K562 (cell line): ENCODE data around the gene AGBL1. TPM values are rescaled to one million over a fixed set of nuclear protein-coding genes. Genes with fewer than 3 reads are reported as not detected.

Source experiments
- ATAC-seq: fragments of 200-7000 bp; cut with Tn5 transposase; 3 replicates; pipeline ENCODE4 v1.9.1; 2020; ENCODE audit warnings: moderate library complexity
- BruUV-seq: library from RNA; stranded (reverse); fragments of 400-500 nt; replicated peaks from 2 replicates; lab custom pipeline; 2021; lab: Mats Ljungman, UMichigan
- CTCF ChIA-PET: fragments of 300-600 bp; formaldehyde crosslinking; extraction: SDS; loops from one replicate; lab custom pipeline; 2021; ENCODE audit warnings: low intra/inter-chr PET ratio; lab: Yijun Ruan, JAX
- POLR2A ChIA-PET: fragments of 300-600, 350-650 bp; sonication (Branson Sonifier 250); formaldehyde crosslinking; extraction: SDS; loops from one replicate; lab custom pipeline; 2021; ENCODE audit warnings: antibody characterized with exemption, inconsistent platforms; lab: Yijun Ruan, JAX
- DNase-seq, 4 experiments: peaks; one replicate each; pipeline versions ENCODE4 v3.0.0 to v3.0.0-alpha.2; 2011 to 2018; ENCODE audit warnings: low spot score in 3 of 4, mixed read lengths in 3 of 4; ENCODE audit errors: extremely low read depth in 1 of 4
- FAIRE-seq: peaks from 2 replicates; lab custom pipeline; 2011; peaks lifted over from hg19 to GRCh38; lab: Jason Lieb, UNC
- H2AFZ ChIP-seq: 2 replicates; pipeline ENCODE4 v1.6.0; 2011; ENCODE audit warnings: low read depth, low read length, control low read depth, inconsistent platforms
- H3K27ac ChIP-seq: fragments of 200-600 bp; 3 replicates; pipeline ENCODE4 v1.8.0; 2011; ENCODE audit warnings: low read depth, mild to moderate bottlenecking, control low read depth, inconsistent platforms, low read length, moderate library complexity, mixed read lengths; ENCODE audit errors: extremely low read depth
- H3K27me3 ChIP-seq, 2 experiments: fragments of 300-600 bp in 1 of 2; 2 replicates in 1 of 2; 3 replicates in 1 of 2; pipeline versions ENCODE4 v1.6.0 to v1.8.0; 2011; ENCODE audit warnings: inconsistent platforms in 2 of 2, low read length in 2 of 2, mild to moderate bottlenecking in 1 of 2, mixed read lengths in 1 of 2, moderate library complexity in 1 of 2; ENCODE audit not compliant: control insufficient read depth in 2 of 2, insufficient read depth in 2 of 2
- H3K36me3 ChIP-seq: fragments of 300-600 bp; 3 replicates; pipeline ENCODE4 v1.8.0; 2011; ENCODE audit warnings: mild to moderate bottlenecking, low read length, inconsistent platforms; ENCODE audit not compliant: control insufficient read depth, insufficient read depth
- H3K4me1 ChIP-seq, 2 experiments: fragments of 200-600 bp in 1 of 2; replicated peaks in 1 of 2; 2 replicates in 1 of 2; 3 replicates in 1 of 2; pipeline versions ENCODE4 v1.5.1 to v1.8.0; 2011; ENCODE audit warnings: inconsistent platforms in 2 of 2, low read length in 2 of 2, mild to moderate bottlenecking in 1 of 2, mixed read lengths in 1 of 2, moderate library complexity in 1 of 2; ENCODE audit not compliant: control insufficient read depth in 2 of 2, insufficient read depth in 2 of 2
- H3K4me2 ChIP-seq: 2 replicates; pipeline ENCODE4 v1.6.1; 2011; ENCODE audit warnings: low read length, control low read depth, inconsistent platforms, mixed read lengths; ENCODE audit not compliant: insufficient read depth
- H3K4me3 ChIP-seq: fragments of 200-600 bp; sonication (generic), shearing (Covaris generic); 2 replicates; pipeline ENCODE4 v1.5.1; 2016; ENCODE audit warnings: control low read depth, inconsistent platforms
- H3K79me2 ChIP-seq: fragments of 200-600 bp; 3 replicates; pipeline ENCODE4 v1.8.0; 2011; ENCODE audit warnings: low read length, inconsistent platforms; ENCODE audit not compliant: control insufficient read depth, insufficient read depth
- H3K9ac ChIP-seq, 2 experiments: 2 replicates each; pipeline versions ENCODE4 v1.6.0 to v1.6.1; 2011; ENCODE audit warnings: low read depth in 2 of 2, low read length in 2 of 2, control low read depth in 1 of 2, inconsistent platforms in 1 of 2, mild to moderate bottlenecking in 1 of 2, mixed read lengths in 1 of 2; ENCODE audit not compliant: insufficient read depth in 1 of 2
- H3K9me1 ChIP-seq: one replicate; pipeline ENCODE4 v1.6.0; 2011; ENCODE audit warnings: inconsistent platforms, mild to moderate bottlenecking, low read length, moderate library complexity; ENCODE audit not compliant: control insufficient read depth, insufficient read depth
- H3K9me3 ChIP-seq: replicated peaks from 2 replicates; pipeline ENCODE4 v1.5.1; 2011; ENCODE audit warnings: low read depth, low read length, inconsistent platforms; ENCODE audit not compliant: control insufficient read depth, insufficient read depth
- H4K20me1 ChIP-seq: replicated peaks from 2 replicates; pipeline ENCODE4 v1.6.1; 2011; ENCODE audit warnings: low read length, inconsistent platforms, mixed read lengths; ENCODE audit not compliant: control insufficient read depth, insufficient read depth
- BRF2 ChIP-seq: IDR thresholded peaks from 3 replicates; pipeline ENCODE4 v1.6.1; 2011; ENCODE audit warnings: borderline replicate concordance, mild to moderate bottlenecking; ENCODE audit not compliant: insufficient read length, insufficient read depth
- EZH2 ChIP-seq: IDR thresholded peaks from 2 replicates; pipeline ENCODE4 v1.6.1; 2012; ENCODE audit warnings: low read depth, mild to moderate bottlenecking, inconsistent platforms, low read length, borderline replicate concordance
- FIP1L1 ChIP-seq: fragments of 200-400 bp; formaldehyde crosslinking; IDR thresholded peaks from 2 replicates; pipeline ENCODE4 v1.6.1; 2018; ENCODE audit warnings: mild to moderate bottlenecking, low read depth, low read length; ENCODE audit not compliant: poor library complexity, severe bottlenecking
- HNRNPLL ChIP-seq: fragments of 200-400 bp; formaldehyde crosslinking; IDR thresholded peaks from 2 replicates; pipeline ENCODE4 v1.6.1; 2017; ENCODE audit warnings: low read length, low read depth, mild to moderate bottlenecking; ENCODE audit not compliant: poor library complexity, severe bottlenecking
- NR2F6 ChIP-seq: fragments of 450-650 bp; formaldehyde crosslinking; IDR thresholded peaks from 2 replicates; pipeline ENCODE4 v1.4.0; 2020; ENCODE audit warnings: mild to moderate bottlenecking
- RBM15 ChIP-seq: fragments of 200-400 bp; formaldehyde crosslinking; IDR thresholded peaks from 2 replicates; pipeline ENCODE4 v1.6.1; 2018; ENCODE audit warnings: mild to moderate bottlenecking, low read length, moderate library complexity; ENCODE audit not compliant: insufficient read depth
- SAFB2 ChIP-seq: fragments of 200-400 bp; formaldehyde crosslinking; IDR thresholded peaks from 2 replicates; pipeline ENCODE4 v1.6.1; 2018; ENCODE audit warnings: borderline replicate concordance, low read length, low read depth, moderate library complexity; ENCODE audit not compliant: severe bottlenecking
- STAT5A ChIP-seq: IDR thresholded peaks from 2 replicates; pipeline ENCODE4 v1.6.1; 2012; ENCODE audit warnings: low read length, inconsistent platforms, borderline replicate concordance
- ZBTB7A ChIP-seq: IDR thresholded peaks from 2 replicates; pipeline ENCODE4 v1.6.1; 2011; ENCODE audit warnings: low read depth, mild to moderate bottlenecking, low read length, moderate library complexity, borderline replicate concordance; ENCODE audit not compliant: control insufficient read depth
- ZNF140 ChIP-seq: fragments of 250-450 bp; sonication (Bioruptor Pico); IDR thresholded peaks from 2 replicates; pipeline ENCODE4 v1.8.0; 2021; ENCODE audit warnings: moderate library complexity, mild to moderate bottlenecking, inconsistent platforms
- ZNF280B ChIP-seq: fragments of 250-450 bp; sonication (Bioruptor Pico); IDR thresholded peaks from 2 replicates; pipeline ENCODE4 v1.5.1; 2021; ENCODE audit warnings: mild to moderate bottlenecking
- ZNF583 ChIP-seq: fragments of 250-450 bp; sonication (Bioruptor Pico); IDR thresholded peaks from 2 replicates; pipeline ENCODE4 v1.4.0; 2020
- ZNF780A ChIP-seq: fragments of 250-450 bp; sonication (Bioruptor Pico); IDR thresholded peaks from 2 replicates; pipeline ENCODE4 v1.5.0; 2021; ENCODE audit warnings: mild to moderate bottlenecking
- WGBS: fragments of 100-300 bp; shearing (Covaris generic); methylation state at CpG from one replicate; pipeline ENCODE4 v1.1.6; 2016; ENCODE audit warnings: low coverage, mixed read lengths; ENCODE audit not compliant: insufficient coverage; ENCODE audit errors: missing lambda C conversion rate; 5-methylcytosine and 5-hydroxymethylcytosine counted together
- in situ Hi-C: fragments of 300-500 bp; cut with MboI; formaldehyde crosslinking; loops from 4 replicates; pipeline ENCODE4 v1.15.0; 2018; ENCODE audit warnings: inconsistent platforms, mixed read lengths
- intact Hi-C: fragments of 100-400 bp; cut with micrococcal nuclease; formaldehyde crosslinking; loops from 2 replicates; pipeline ENCODE4 v1.14.2; 2022
- polyA plus RNA-seq, 8 experiments: library from polyadenylated mRNA; depleted of rRNA in 4 of 8; stranded (reverse) in 5 of 8; unstranded in 3 of 8; fragments of >200 nt; fragmentation: Nextera tagmentation in 2 of 8; fragmentation: Illumina TruSeq in 1 of 8; extraction: Ambion mirVana in 2 of 8; extraction: Trizol in 1 of 8; gene quantifications; 2 replicates each; pipeline versions ENCODE4 v1.2.1 to v1.2.3, GENCODE V29; 2011 to 2014; ENCODE audit warnings: inconsistent platforms in 1 of 8, missing spikeins in 1 of 8
- total RNA-seq, 7 experiments: library from RNA; depleted of rRNA in 6 of 7; stranded (reverse); fragments of >200 nt in 6 of 7; fragmentation: Illumina TruSeq in 2 of 7; extraction: Trizol in 2 of 7; gene quantifications; 2 replicates each; pipeline versions ENCODE4 v1.2.1 to v1.2.3, GENCODE V29; 2011 to 2021; ENCODE audit warnings: low replicate concordance in 1 of 7

AGBL1 gene
- total and polyA plus RNA-seq, 9 of the 15 experiments (the other 6 are each of a cell fraction or from before 2014, with no cell fraction given), result not detected

GRCh38 chr15:86623236-86623635 is 543.6 kb downstream of the AGBL1 start:
- Histone ChIP-seq H3K4me3 (no peak overlapping the region), H3K9me3 (no peaks in the 10 kb centered on the region; the same call in 1 of the 2 replicates), H3K9me1 (no peaks in the 10 kb centered on the region), H3K79me2 (no peaks in the 10 kb centered on the region), H3K36me3 (no peaks in the 10 kb centered on the region), H4K20me1 (no peaks in the 10 kb centered on the region), H3K4me1 (no peaks in the 10 kb centered on the region), H2AFZ (no peak overlapping the region), H3K4me2 (no peak overlapping the region), H3K27ac (no peak overlapping the region), H3K27me3 (no peaks in the 10 kb centered on the region), H3K9ac (no peak overlapping the region)
- in situ Hi-C loops (no loop called here), intact Hi-C loops (no loop called here)
- no TSS peak for BruUV-seq
- TF ChIP-seq HNRNPLL (no peak), NR2F6 (CRISPR knock-in tag) (no peak)
- DNase-seq, result no peak
- 0% methylated on average over 2 of the region's 2 CpGs for WGBS
- no peak for FAIRE-seq
- ATAC-seq, result no peak
- POLR2A ChIA-PET, result no interaction called here
- CTCF ChIA-PET, result no interaction called here

- Histone ChIP-seq H2AFZ (no peak overlapping the region), H3K4me3 (no peak overlapping the region), H3K27ac (no peak overlapping the region), H3K9me3 (no peaks in the 10 kb centered on the region; the same call in 1 of the 2 replicates), H3K4me2 (no peak overlapping the region), H3K4me1 (no peaks in the 10 kb centered on the region), H4K20me1 (no peaks in the 10 kb centered on the region), H3K36me3 (no peaks in the 10 kb centered on the region), H3K27me3 (no peaks in the 10 kb centered on the region), H3K9me1 (no peaks in the 10 kb centered on the region), H3K9ac (no peak overlapping the region), H3K79me2 (no peaks in the 10 kb centered on the region)
- in situ Hi-C loops (no loop called here), intact Hi-C loops (no loop called here)
- 2% methylated on average over 6 of the region's 6 CpGs for WGBS
- no peak for FAIRE-seq
- ChIA-PET POLR2A (no interaction called here), CTCF (no interaction called here)
- ATAC-seq, result no peak
- BruUV-seq, result no TSS peak
- peak in 1 of 4 experiments; percentile 11 for DNase-seq
- TF ChIP-seq ZBTB7A (no peak), BRF2 (no peak), RBM15 (no peak), ZNF280B (CRISPR knock-in tag) (no peak), FIP1L1 (no peak), SAFB2 (no peak), EZH2 (no peak), ZNF780A (CRISPR knock-in tag) (no peak), STAT5A (no peak), ZNF140 (CRISPR knock-in tag) (no peak), ZNF583 (no peak)
Observed at GRCh38 chr15:86624261-86625036, 544.8 kb downstream of the AGBL1 start.
